Measurements from ENCODE around the gene ZNF639. TPM values are rescaled to one million over a fixed set of nuclear protein-coding genes. Genes with fewer than 3 reads are reported as not detected.

The ZNF639 gene
- total RNA-seq, 1 donor from 2014 or later, result 21.4 TPM

GRCh38 chr3:179336345-179336929 is 13.6 kb downstream of the ZNF639 start:
- TF ChIP-seq CTCF (IDR thresholded peaks at IDR 0.05), result no peak
- peak overlapping the region; percentile 46 to 69 for H3K27ac ChIP-seq
- intact Hi-C loops (cut with DNase I), result no loop called here

DNA sequence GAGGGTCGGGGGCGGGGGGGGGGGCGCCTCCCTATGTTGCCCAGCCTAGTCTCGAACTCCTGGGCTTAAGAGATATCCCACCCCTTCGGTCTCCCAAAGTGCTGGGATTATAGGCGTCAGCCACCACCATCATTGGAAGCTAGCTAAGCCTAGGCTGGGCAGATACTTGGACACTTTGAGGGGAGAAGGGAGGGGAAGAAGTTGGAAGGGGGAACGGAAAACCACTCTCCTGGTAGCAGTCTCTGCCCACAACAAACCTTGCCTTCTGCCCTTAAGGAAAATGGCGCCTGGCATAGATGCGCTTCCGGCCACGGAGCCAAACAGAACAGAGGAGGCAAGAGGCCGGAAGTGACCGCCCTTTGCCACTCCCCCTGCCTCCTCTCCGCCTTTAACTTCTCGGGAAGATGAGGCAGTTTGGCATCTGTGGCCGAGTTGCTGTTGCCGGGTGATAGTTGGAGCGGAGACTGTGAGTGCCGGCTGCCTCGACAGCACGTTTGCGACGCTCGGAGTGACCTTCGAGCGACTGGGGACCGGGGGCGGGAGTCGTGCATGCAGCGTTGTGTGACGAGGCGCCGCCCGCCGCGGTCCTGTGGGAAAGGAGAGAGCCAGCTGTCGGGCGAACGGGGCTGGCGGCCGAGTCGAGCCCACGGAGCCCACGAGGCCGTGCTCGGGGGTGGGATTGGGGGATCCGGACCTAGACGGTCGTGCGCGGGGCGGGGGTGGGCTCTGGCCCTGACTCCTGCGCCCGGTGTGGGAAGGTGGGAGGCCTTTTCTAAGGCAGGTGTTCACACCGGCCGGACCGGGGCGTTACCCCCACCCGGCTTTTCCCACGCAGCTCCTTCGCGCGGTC is 24.7 kb downstream of the ZNF639 start, which contains the start of gene MFN1:
Gene MFN1, plus strand, starts transcription at position 365 of the 850 bp plus-strand sequence. CDS start 1,143 bp downstream, outside the sequence.
- no peaks in the 10 kb centered on the region for H3K27me3 ChIP-seq
- TF ChIP-seq CTCF (IDR thresholded peaks at IDR 0.05), result no peak
- peaks cover 0 to 13% of the 10 kb centered on the region in 2 donors for H3K36me3 ChIP-seq

More at GRCh38 chr3:179336345-179336929, 13.6 kb downstream of the ZNF639 start:
- Histone ChIP-seq H3K4me3 (no peak overlapping the region), H3K27me3 (no peaks in the 10 kb centered on the region), H3K4me1 (peaks cover 0 to 3% of the 10 kb centered on the region in 2 donors), H3K36me3 (peaks cover 37 to 40% of the 10 kb centered on the region in 2 donors), H3K9me3 (no peaks in the 10 kb centered on the region)
- DNase-seq (ENCODE audit: low spot score in 2 of 2), result no peak

DNA sequence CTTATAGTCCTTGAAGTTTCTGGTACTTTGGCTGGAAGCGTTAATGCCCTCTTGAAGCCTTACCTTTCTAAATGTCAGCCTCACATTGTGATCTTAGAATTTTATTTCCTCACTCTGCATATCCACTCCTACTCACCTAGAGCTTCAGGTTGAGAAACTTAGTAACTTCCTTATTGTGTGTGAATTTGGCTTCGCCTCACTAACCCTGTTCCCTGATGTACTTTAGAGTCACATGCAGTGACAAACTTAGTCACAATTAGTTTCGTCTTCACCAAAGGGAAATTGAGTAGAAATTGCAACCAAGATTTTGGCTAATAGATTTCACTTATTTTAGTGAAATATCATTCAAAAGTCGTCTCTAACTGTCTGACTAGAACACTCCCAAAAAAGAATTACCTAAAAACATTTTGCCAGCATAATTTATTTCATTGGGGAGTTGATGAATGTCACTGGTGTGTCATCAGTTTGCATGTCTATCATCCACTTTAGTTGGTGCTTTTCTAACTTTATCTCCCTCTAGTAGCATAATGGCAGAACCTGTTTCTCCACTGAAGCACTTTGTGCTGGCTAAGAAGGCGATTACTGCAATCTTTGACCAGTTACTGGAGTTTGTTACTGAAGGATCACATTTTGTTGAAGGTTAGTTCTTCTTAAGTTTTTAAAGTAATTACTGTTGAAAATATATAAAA is 25.6 kb downstream of the ZNF639 start:
- peak overlapping the region; percentile 75 to 93 for H3K4me3 ChIP-seq
- no peak for TF ChIP-seq CTCF (IDR thresholded peaks at IDR 0.05)
- DNase-seq (ENCODE audit: low spot score in 2 of 2), result no peak
- H3K27me3 ChIP-seq, result no peaks in the 10 kb centered on the region
- H3K27ac ChIP-seq, result peak overlapping the region; percentile 82 to 90
- no peaks in the 10 kb centered on the region for H3K9me3 ChIP-seq
- H3K4me1 ChIP-seq, result peaks cover 7 to 20% of the 10 kb centered on the region in 2 donors
- intact Hi-C loops (cut with DNase I), result loop anchor here (5.0 kb wide), 1 partner anchor 104 kb away; the partner anchor contains the start of gene GNB4
- peaks cover 4 to 22% of the 10 kb centered on the region in 2 donors for H3K36me3 ChIP-seq

More for the DNA sequence above, 24.7 kb downstream of the ZNF639 start, which contains the start of gene MFN1:
- Histone ChIP-seq H3K27ac (peak within 1 kb of the TSS; percentile 82 to 90), H3K9me3 (no peaks in the 10 kb centered on the region), H3K4me3 (peak within 1 kb of the TSS; percentile 75 to 93), H3K4me1 (peaks cover 7 to 20% of the 10 kb centered on the region in 2 donors)
- intact Hi-C loops (cut with DNase I), result loop anchor here (1.0 to 5.0 kb wide), 4 partner anchors 24 to 257 kb away; partner anchors contain the start of genes ACTL6A, GNB4, MRPL47 and NDUFB5
- DNase-seq (ENCODE audit: low spot score in 2 of 2), result peak; percentile 90 to 98

DNA sequence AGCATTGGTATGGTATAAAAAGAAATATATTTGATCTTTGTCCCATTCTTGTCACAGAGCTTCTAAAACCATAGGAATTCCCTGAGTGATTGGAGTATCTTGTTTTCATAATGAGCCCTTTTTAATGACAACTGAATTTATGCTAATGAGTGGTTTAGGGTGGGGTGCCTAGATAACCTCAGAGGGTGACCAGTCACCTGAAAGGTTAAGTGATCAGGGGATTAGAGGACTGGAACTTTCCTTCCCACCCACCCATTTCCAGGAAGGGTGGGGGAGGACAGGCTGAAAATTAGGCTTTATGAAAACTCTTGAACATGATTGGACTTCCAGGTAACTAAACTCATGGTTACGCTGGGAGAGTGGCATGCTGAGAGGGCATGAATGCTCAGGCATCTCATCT is 33.2 kb downstream of the ZNF639 start:
- intact Hi-C loops (cut with DNase I), result no loop called here
- Histone ChIP-seq H3K4me3 (no peak overlapping the region), H3K27me3 (no peaks in the 10 kb centered on the region), H3K9me3 (no peaks in the 10 kb centered on the region), H3K4me1 (no peaks in the 10 kb centered on the region), H3K36me3 (peaks cover 72 to 92% of the 10 kb centered on the region in 2 donors), H3K27ac (no peak overlapping the region)
- DNase-seq (ENCODE audit: low spot score in 2 of 2), result no peak
- TF ChIP-seq CTCF (IDR thresholded peaks at IDR 0.05), result no peak

DNA sequence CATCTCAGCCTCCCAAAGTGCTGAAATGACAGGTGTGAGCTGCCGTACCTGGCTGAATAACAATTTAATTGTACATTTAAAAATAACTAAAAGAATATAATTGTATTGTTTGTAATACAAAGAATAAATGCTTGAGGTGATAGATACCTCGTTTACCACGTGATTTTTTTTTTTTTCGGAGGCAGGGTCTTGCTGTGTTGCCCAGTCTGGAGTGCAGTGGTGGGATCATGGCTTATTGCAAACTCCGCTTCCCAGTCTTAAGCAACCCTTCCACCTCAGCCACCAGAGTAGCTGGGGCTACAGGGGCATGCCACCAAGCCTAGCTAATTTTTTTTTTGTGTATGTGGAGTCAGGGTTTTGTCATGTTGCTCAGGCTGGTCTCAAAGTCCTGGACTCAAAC is 40.5 kb downstream of the ZNF639 start:
- DNase-seq (ENCODE audit: low spot score in 2 of 2), result no peak
- intact Hi-C loops (cut with DNase I), result no loop called here
- no peaks in the 10 kb centered on the region for H3K4me1 ChIP-seq
- no peak for TF ChIP-seq CTCF (IDR thresholded peaks at IDR 0.05)
- H3K36me3 ChIP-seq, result peaks cover 57 to 92% of the 10 kb centered on the region in 2 donors
- no peaks in the 10 kb centered on the region for H3K9me3 ChIP-seq
- no peaks in the 10 kb centered on the region for H3K27me3 ChIP-seq
- H3K27ac ChIP-seq, result no peak overlapping the region
- no peak overlapping the region for H3K4me3 ChIP-seq
